ENCODE data around the gene CAMK2D.

GRCh38 chr4:113614414-113614813 is 147.1 kb downstream of the CAMK2D start:
- TF ChIP-seq, protein P1, sequence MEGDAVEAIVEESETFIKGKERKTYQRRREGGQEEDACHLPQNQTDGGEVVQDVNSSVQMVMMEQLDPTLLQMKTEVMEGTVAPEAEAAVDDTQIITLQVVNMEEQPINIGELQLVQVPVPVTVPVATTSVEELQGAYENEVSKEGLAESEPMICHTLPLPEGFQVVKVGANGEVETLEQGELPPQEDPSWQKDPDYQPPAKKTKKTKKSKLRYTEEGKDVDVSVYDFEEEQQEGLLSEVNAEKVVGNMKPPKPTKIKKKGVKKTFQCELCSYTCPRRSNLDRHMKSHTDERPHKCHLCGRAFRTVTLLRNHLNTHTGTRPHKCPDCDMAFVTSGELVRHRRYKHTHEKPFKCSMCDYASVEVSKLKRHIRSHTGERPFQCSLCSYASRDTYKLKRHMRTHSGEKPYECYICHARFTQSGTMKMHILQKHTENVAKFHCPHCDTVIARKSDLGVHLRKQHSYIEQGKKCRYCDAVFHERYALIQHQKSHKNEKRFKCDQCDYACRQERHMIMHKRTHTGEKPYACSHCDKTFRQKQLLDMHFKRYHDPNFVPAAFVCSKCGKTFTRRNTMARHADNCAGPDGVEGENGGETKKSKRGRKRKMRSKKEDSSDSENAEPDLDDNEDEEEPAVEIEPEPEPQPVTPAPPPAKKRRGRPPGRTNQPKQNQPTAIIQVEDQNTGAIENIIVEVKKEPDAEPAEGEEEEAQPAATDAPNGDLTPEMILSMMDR (conservative IDR thresholded peaks at IDR 0.05; ENCODE audit: low read depth, low read length), result no peak
- no peak for TF ChIP-seq EZH2phosphoT487 (IDR thresholded peaks at IDR 0.05; ENCODE audit: borderline replicate concordance, low read length)
- TF ChIP-seq EZH2 (IDR thresholded peaks at IDR 0.05; ENCODE audit: low read length, unreplicated experiment), result no peak
